ENCODE measurements around the gene SMTN. TPM values are rescaled to one million over a fixed set of nuclear protein-coding genes. Genes with fewer than 3 reads are reported as not detected.

SMTN gene
- total and polyA plus RNA-seq, 2 donors (not counting 3 experiments of a cell fraction or from before 2014, with no cell fraction given) = 59.0 to 197 TPM

- H3K4me3 ChIP-seq (replicated peaks in 1 of 3; ENCODE audit: insufficient read depth in 1 of 3, low read depth in 1 of 3, low read length in 3 of 3) = peak within 1 kb of the TSS; percentile 10 to 85 (median 60)
- peak; percentile 97 to 99 for TF ChIP-seq CTCF (IDR thresholded peaks at IDR 0.05; ENCODE audit: extremely low read depth in 1 of 2, insufficient read depth in 1 of 2, low read depth in 1 of 2, low read length in 2 of 2)
- TF ChIP-seq MYC (IDR thresholded peaks at IDR 0.05; ENCODE audit: low read depth, low read length) = no peak
- no peak for TF ChIP-seq JUN (IDR thresholded peaks at IDR 0.05; ENCODE audit: borderline replicate concordance, insufficient read depth, insufficient read length, low read depth)
- TF ChIP-seq EZH2 (IDR thresholded peaks at IDR 0.05; ENCODE audit: borderline replicate concordance, low read depth, low read length, severe bottlenecking) = no peak
- TF ChIP-seq POLR2AphosphoS5 (IDR thresholded peaks at IDR 0.05; ENCODE audit: insufficient read depth, low read depth, low read length) = peak; percentile 74
- TF ChIP-seq MAX (IDR thresholded peaks at IDR 0.05; ENCODE audit: insufficient read depth, insufficient read length) = no peak
- TF ChIP-seq FOS (IDR thresholded peaks at IDR 0.05; ENCODE audit: borderline replicate concordance, insufficient read depth, low read length) = no peak
- no peak for TF ChIP-seq GATA2 (IDR thresholded peaks at IDR 0.05; ENCODE audit: insufficient read depth, insufficient read length, low read depth, low read length)
- peak; percentile 71 for TF ChIP-seq POLR2A (IDR thresholded peaks at IDR 0.05; ENCODE audit: low read depth, low read length)
- ChIA-PET POLR2A (interaction anchor here (0.5 to 1.0 kb wide), 3 partner anchors 8 to 122 kb away, joined by 3 read pairs; no protein-coding TSS in a partner anchor), CTCF (interaction anchor here (0.6 to 7.5 kb wide), 54 partner anchors 8 to 530 kb away, joined by 3 to 231 read pairs (median 4); partner anchors contain the start of genes INPP5J, LIMK2, MORC2 and PIK3IP1)
- H3K9ac ChIP-seq (replicated peaks; ENCODE audit: extremely low read depth, insufficient read depth, low read length) = peak within 1 kb of the TSS; percentile 70
- no peaks in the 10 kb centered on the region for H3K79me2 ChIP-seq (ENCODE audit: control insufficient read depth, insufficient read depth, low read length)
- H3K4me1 ChIP-seq (ENCODE audit: control insufficient read depth, extremely low read depth, insufficient read depth, low read length) = peaks cover 11% of the 10 kb centered on the region
- H4K20me1 ChIP-seq (replicated peaks; ENCODE audit: control insufficient read depth, extremely low read depth, insufficient read depth, low read length) = no peaks in the 10 kb centered on the region
- no peaks in the 10 kb centered on the region for H3K9me3 ChIP-seq (replicated peaks; ENCODE audit: control insufficient read depth, insufficient read depth, low read length)
- BruUV-seq (replicated peaks) = TSS peak; percentile 75
- intact Hi-C loops (cut with micrococcal nuclease) (loop anchor here (1.0 kb wide), 5 partner anchors 18 to 165 kb away; no protein-coding TSS in a partner anchor), dilution Hi-C loops (cut with MboI; ENCODE audit: extremely low pct_ligation_motif_present, low sequenced_read_pairs) (no loop called here)
- no peaks in the 10 kb centered on the region for H3K9me1 ChIP-seq (replicated peaks; ENCODE audit: control insufficient read depth, extremely low read depth, insufficient read depth, low read length)
- H3K4me2 ChIP-seq (ENCODE audit: insufficient read depth, low read length) = peak within 1 kb of the TSS; percentile 60
- H3K27ac ChIP-seq (ENCODE audit: insufficient read depth, low read depth, low read length) = peak within 1 kb of the TSS; percentile 64
- DNase-seq (ENCODE audit: low read depth, low spot score) (peak; percentile 98), FAIRE-seq (peak; percentile 96)
- peak within 1 kb of the TSS; percentile 79 for H2AFZ ChIP-seq (ENCODE audit: low read depth, low read length)
- H3K36me3 ChIP-seq (ENCODE audit: control insufficient read depth in 2 of 2, extremely low read depth in 1 of 2, insufficient read depth in 2 of 2, low read length in 2 of 2) = peaks cover 4 to 6% of the 10 kb centered on the region in 2 experiments
- H3K27me3 ChIP-seq (ENCODE audit: control insufficient read depth in 2 of 2, insufficient read depth in 2 of 2, low read length in 2 of 2) = no peaks in the 10 kb centered on the region
These were observed 26.2 kb downstream of the SMTN start, which contains the start of gene SELENOM for GRCh38 chr22:31107178-31107893. Gene SELENOM (minus strand): TSS chr22:31107568. CDS start chr22:31107505, 63 bp downstream.
